Limb (tissue), 2 donors: Measurements from ENCODE around the gene RAD18.
A peak's percentile ranks its signal among the peaks of the same experiment; 100 is the strongest.

Experiments
- DNase-seq, 2 donors: peaks; one replicate each; pipeline ENCODE4 v3.0.0-alpha.2; 2016; ENCODE audit errors: extremely low spot score in 2 of 2

Gene RAD18

GRCh38 chr3:8985876-8986275 is 22.6 kb upstream of the RAD18 start:
- peak in 1 of 2 donors; percentile 24 for DNase-seq

DNA sequence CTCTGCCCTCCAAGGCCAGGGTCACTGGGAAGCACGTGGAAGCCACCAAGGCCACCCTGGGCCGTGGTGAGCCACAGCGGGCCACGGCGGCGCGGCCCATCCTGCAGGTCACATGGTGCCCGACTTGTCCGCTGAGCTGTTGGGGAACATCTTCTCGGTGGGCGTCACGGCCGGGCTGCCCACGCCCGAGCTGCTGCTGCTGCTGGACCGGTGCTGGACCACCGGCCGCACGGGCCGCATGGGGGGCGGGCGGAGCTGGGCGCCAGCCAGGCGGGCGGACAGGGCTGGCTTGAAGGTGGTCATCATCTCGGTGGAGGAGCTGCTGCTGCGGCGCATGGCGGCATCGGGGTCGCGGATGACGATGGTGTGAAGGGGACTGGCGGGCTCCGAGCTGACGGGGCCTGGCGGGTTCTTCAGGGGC is 22.1 kb upstream of the RAD18 start:
- no peak for DNase-seq

DNA sequence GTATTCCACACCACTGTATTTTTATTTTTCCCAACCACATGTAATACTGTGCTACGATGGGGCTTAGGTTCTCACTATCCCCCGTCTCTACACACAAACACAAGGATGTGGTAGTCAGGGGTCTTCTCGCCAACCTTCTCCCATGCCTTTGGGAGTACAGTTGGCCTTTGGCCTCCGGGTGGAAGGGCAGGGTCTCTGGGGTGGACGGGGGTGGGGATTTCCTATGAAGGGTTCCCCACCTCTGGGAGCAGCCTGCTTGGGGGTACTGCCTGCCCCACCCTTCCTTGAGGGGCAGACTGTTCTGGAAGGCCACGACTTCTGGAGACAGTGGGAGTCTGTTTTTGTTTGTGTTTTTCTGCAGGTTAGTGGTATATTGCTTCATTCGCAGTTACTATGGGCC is 21.3 kb upstream of the RAD18 start:
- DNase-seq = peak in 1 of 2 donors; percentile 16

DNA sequence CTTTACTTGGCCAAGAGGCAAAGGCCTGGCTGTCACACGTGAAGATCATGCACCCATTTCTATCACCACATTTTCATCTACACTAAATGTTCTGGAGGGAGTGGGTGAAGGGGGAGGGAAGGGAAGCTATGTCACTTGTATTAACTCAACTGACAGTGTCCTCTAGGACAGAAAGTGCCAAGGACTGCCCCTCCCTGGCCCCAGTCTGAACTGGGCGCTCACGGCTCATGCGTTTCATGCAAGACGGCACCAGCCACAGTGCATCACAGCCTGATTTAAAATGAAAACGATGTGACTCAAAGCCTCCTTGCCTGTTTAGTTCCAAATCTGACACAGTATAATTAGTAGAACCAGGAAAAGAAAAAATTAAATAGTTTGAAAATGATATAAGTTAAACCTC is 20.8 kb upstream of the RAD18 start:
- no peak for DNase-seq

DNA sequence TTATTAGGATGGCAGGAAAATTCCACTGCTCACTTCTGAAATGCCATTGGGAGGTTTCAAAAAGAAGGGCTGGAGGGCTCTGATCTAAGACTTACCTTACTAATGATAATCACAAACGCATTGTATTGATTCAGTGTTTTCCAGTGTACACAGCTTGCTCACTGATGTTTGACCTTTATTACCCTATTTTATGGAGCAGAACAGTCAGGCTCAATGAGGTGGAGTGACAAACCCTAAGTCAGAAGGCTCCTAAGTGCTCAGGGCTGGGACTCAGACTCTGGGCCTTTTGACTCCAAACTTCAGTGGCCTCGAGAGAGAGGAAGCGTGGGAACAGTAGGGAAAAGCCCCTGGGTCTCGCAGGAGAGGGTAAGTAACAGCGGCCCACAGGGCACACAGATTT is 20.3 kb upstream of the RAD18 start:
- DNase-seq = no peak

- no peak for DNase-seq
Measured at GRCh38 chr3:8983026-8983425, 19.8 kb upstream of the RAD18 start.

DNA sequence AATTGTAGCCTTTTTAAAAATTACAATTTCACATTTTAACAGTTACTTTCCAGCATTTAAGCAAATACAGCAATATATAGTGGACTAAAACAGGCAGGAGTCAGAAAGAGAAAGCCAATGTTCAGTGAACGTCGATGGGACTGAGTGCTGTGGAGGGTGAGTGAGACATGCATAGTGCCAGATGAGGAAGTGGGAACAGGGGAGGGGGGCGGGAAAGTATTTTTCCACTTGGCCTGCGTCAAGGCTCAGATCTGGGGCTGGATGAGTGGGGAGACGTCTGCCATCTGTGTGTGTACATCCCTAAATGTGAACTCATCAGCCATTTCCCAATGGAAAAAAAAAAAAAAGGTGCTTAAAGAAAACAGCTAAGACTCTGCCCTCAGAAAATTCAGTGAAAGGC is 19.2 kb upstream of the RAD18 start:
- DNase-seq = peak in 1 of 2 donors; percentile 22

GRCh38 chr3:8981700-8982099 is 18.4 kb upstream of the RAD18 start:
- no peak for DNase-seq

- no peak for DNase-seq
Measured at GRCh38 chr3:8981296-8981695, 18.0 kb upstream of the RAD18 start.

- no peak for DNase-seq
Measured at GRCh38 chr3:8980756-8981257, 17.5 kb upstream of the RAD18 start.

- DNase-seq = no peak
Measured at GRCh38 chr3:8979262-8979661, 16.0 kb upstream of the RAD18 start.

DNA sequence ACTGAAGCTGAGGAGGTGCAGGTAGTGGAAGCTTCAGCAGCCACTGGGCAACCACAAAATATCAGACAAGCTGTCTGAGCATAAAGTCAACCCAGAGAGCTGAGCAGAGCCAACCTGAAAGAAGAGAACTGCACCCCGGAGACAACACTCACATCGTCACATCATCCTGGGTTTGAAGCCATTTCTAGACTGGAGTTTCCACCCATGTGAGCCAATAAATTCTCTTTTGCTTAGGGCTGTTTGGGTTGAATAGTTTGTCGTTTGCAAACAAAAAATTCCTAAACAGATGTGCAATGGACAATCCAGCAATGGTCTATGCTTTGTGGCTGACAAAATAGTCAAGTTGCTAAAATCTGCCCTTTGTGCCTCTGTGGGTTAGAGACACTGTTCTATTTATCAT is 15.3 kb upstream of the RAD18 start:
- DNase-seq = no peak

DNA sequence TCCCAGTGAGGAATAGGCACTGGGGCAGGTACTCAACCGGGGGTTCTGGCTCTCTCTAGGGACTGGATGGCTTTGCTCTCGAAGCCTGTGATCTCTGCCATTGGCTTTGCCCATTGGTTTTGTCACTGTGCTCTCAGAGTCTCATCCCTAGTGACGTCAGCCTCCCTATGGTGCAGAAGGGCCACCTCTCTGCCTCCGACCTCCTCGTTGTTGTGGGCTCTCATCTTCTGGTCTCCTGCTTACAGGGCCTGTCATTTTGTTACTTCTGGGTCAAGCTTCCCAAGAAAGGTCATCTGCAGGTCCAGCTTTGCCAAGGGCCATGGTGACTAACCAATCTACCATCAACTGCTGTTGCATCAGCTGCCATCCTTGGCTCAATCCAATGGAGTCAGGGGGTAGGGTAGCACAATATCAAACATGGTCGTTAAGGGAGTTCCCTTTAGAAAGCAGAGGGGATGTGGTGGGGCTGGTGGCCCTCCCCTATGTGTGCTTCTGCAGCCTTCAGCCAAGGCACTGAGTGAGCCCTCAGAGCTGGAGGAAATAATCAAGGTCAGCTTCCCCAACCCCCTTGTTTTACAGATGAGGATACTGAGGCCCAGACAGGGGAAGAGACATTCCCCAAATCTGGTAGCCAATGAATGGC is 13.4 kb upstream of the RAD18 start:
- no peak for DNase-seq

- no peak for DNase-seq
Measured at GRCh38 chr3:8975081-8976020, 12.1 kb upstream of the RAD18 start.

DNA sequence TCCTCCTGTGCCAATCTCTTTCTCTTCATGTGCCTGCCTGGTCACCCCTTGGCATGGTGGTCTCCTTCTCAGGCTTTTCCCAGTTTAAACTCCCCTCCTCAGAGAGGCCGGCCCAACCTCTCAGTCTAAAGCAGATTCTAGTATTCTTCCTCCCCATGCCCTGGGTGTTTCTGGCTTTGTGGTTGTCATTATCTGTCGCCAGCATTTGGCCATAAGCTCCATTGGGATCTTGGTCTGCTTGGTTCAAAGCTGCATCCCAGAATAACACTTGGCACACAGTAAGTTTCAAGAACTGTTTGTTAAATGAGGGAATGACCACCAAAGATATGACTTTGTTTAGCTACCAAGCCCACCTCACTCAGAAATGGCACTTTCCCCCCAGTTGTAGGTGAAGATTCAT is 11.2 kb upstream of the RAD18 start:
- DNase-seq = no peak

DNA sequence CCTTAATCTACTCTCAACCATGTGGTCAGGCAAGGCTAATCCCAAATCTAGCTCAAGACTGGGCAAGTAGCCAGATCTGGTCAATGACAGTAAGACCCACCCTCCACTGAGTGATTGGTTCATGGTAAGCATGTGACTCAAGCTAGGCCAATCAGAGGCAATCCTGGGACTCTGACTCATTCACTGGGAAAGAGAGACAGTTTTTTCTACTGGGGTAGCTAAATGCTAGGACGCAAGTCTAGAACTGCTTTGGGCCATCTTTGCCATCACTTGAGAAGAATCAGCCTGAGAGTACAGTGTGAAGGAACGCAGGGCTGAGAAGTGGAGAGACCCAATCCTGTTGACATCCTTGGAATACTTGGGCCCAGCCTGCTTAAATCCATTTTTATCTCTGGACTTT is 9.4 kb upstream of the RAD18 start:
- peak in 1 of 2 donors; percentile 20 for DNase-seq

- DNase-seq = peak; percentile 78 to 82
Measured at GRCh38 chr3:8970971-8971589, 7.8 kb upstream of the RAD18 start.

GRCh38 chr3:8969241-8969640 is 6.0 kb upstream of the RAD18 start:
- no peak for DNase-seq

DNA sequence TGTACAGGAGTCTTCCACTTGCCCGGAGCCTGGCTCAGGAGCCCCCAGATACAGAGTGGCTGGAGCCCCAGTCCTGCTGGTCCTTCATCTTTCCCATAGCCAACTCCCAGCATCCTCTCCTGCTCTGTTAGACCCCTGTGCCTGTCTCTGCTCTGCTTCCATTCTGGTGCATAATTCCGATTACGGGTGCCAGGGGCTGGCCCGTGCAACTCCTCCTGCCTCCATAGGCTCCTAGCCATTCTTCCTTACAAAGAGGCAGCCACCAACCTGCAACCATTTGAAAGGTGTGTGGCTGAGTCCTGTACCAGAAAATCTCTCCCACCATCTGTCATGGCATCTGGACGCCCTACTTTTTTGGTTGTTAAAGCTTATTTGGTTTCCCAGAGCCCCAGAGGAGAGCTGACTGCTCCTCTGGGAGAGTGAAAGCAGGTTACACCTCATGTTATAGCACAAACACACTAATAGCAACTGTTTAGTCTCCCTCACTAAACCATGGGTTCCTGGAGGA is 5.2 kb upstream of the RAD18 start:
- DNase-seq = peak in 1 of 2 donors; percentile 17

GRCh38 chr3:8967553-8967952 is 4.3 kb upstream of the RAD18 start:
- no peak for DNase-seq

DNA sequence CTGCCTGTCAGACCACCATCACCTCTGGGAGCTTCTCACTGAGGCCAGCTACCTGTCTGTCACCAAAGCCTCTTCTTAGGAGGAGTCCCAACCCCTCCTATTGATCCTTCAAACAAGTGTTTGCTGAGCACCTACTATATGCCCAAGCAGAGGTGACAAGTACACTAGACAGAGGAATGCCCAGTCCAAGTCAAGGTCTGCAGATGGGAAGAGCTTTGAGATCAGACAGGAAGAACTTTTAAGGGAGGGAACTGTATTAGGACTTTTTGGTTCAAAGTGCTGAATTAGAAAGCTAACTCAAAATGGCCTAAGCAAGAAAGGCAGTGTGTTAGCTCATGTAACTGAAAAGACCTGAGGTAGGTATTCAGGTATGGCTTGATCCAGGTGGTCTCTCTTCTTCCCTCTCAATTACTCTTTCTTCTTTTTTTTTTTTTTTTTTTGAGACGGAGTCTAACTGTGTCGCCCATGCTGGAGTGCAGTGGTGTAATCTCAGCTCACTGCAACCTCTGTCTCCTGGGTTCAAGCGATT is 3.6 kb upstream of the RAD18 start:
- no peak for DNase-seq
